Measurements from ENCODE around the gene TEX26. TPM values are rescaled to one million over a fixed set of nuclear protein-coding genes. Genes with fewer than 3 reads are reported as not detected.

TEX26 gene
- polyA plus RNA-seq, 1 of the 3 experiments (the other 2 are of a cell fraction): not detected

DNA sequence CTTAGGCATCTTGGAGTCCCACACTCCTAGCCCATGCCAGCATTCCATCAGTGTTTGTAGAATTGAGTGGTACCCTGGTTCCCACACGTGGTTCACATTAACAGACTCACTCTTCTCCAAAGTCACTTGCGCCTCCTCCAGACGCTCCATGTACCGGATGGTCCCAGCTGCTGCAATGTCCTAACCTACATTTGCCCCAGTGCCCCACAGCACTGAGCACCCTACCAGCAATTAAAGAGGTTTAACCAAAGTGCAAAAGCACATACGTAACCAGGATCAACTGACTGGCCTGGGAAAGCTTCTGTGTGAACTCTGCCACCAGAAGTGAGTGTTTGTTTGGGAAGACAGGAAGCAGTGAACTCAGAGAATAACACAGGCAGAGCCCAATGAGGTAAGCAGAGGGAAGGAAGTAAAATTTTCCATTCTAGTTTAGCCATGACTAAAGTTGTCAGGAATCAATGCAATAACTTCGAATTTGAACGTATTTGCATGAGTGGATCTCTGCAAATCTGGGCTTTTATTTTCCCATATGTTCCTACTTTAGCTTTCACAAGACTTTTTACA, 33.7 kb upstream of the TEX26 start:
- H4K20me1 ChIP-seq (ENCODE audit: insufficient read depth): no peaks in the 10 kb centered on the region
- H3F3A ChIP-seq (replicated peaks; ENCODE audit: insufficient read depth): peaks cover 6% of the 10 kb centered on the region
- ChIA-PET POLR2A (no interaction called here), CTCF (interaction anchor here (0.6 kb wide), 1 partner anchor 15 kb away, joined by 3 read pairs; no protein-coding TSS in a partner anchor)
- H3K4me1 ChIP-seq (ENCODE audit: control insufficient read depth in 1 of 2, insufficient read depth in 2 of 2, low read depth in 1 of 2, low read length in 1 of 2): peaks cover 0 to 26% of the 10 kb centered on the region in 2 experiments; a peak in 3 of 4 replicates
- H3K4me2 ChIP-seq: peak overlapping the region; percentile 41; the same call in 1 of the 2 replicates
- no peaks in the 10 kb centered on the region for H3K27me3 ChIP-seq (ENCODE audit: insufficient read depth)
- no peak overlapping the region for H3K4me3 ChIP-seq (ENCODE audit: low read depth in 2 of 2, low read length in 1 of 2)
- H3K27ac ChIP-seq (ENCODE audit: low read depth in 2 of 2, low read length in 1 of 2): peak overlapping the region in 1 of 2 experiments; percentile 93; a peak in 2 of 4 replicates
- peak overlapping the region; percentile 52; the same call in 1 of the 2 replicates for H3K9ac ChIP-seq
- 73% methylated on average over 7 of the region's 7 CpGs for WGBS (ENCODE audit: low lambda C conversion rate)
- peak overlapping the region; percentile 37; the same call in 1 of the 2 replicates for H2AFZ ChIP-seq (ENCODE audit: low read depth)
- no peaks in the 10 kb centered on the region for H3K36me3 ChIP-seq (replicated peaks in 1 of 2; ENCODE audit: control insufficient read depth in 1 of 2, insufficient read depth in 2 of 2, low read length in 1 of 2)
- H3K9me2 ChIP-seq: no peaks in the 10 kb centered on the region
- no peak for TF ChIP-seq USF2 (IDR thresholded peaks at IDR 0.05; ENCODE audit: borderline replicate concordance, low read depth, low read length)
- TF ChIP-seq MXI1 (IDR thresholded peaks at IDR 0.05; ENCODE audit: low read depth, low read length): no peak
- peak; percentile 43; the same call in 1 of the 2 replicates for TF ChIP-seq TCF12 (IDR thresholded peaks at IDR 0.05)
- TF ChIP-seq RXRA (IDR thresholded peaks at IDR 0.05; ENCODE audit: borderline replicate concordance, low read depth): peak; percentile 31; the same call in 1 of the 2 replicates
- TF ChIP-seq MAX (IDR thresholded peaks at IDR 0.05; ENCODE audit: low read depth): no peak
- TF ChIP-seq, protein P1, sequence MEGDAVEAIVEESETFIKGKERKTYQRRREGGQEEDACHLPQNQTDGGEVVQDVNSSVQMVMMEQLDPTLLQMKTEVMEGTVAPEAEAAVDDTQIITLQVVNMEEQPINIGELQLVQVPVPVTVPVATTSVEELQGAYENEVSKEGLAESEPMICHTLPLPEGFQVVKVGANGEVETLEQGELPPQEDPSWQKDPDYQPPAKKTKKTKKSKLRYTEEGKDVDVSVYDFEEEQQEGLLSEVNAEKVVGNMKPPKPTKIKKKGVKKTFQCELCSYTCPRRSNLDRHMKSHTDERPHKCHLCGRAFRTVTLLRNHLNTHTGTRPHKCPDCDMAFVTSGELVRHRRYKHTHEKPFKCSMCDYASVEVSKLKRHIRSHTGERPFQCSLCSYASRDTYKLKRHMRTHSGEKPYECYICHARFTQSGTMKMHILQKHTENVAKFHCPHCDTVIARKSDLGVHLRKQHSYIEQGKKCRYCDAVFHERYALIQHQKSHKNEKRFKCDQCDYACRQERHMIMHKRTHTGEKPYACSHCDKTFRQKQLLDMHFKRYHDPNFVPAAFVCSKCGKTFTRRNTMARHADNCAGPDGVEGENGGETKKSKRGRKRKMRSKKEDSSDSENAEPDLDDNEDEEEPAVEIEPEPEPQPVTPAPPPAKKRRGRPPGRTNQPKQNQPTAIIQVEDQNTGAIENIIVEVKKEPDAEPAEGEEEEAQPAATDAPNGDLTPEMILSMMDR (IDR thresholded peaks at IDR 0.05): peak; percentile 22
- TF ChIP-seq RFX5 (IDR thresholded peaks at IDR 0.05; ENCODE audit: low read length): no peak
- TF ChIP-seq SMC3 (IDR thresholded peaks at IDR 0.05; ENCODE audit: low read depth, low read length): no peak
- no peak for DNase-seq
- H3K9me3 ChIP-seq: no peaks in the 10 kb centered on the region
- H3K79me2 ChIP-seq (ENCODE audit: insufficient read depth): no peaks in the 10 kb centered on the region

GRCh38 chr13:30900436-30900835, 32.0 kb upstream of the TEX26 start:
- no peaks in the 10 kb centered on the region for H3K79me2 ChIP-seq (ENCODE audit: insufficient read depth)
- 76% methylated on average over 4 of the region's 4 CpGs for WGBS (ENCODE audit: low lambda C conversion rate)
- no peaks in the 10 kb centered on the region for H3K9me3 ChIP-seq
- ChIA-PET POLR2A (no interaction called here), CTCF (interaction anchor here (0.6 to 1.3 kb wide), 2 partner anchors 13 to 23 kb away, joined by 3 read pairs; no protein-coding TSS in a partner anchor)
- H3K27ac ChIP-seq (ENCODE audit: low read depth in 2 of 2, low read length in 1 of 2): peak overlapping the region in 1 of 2 experiments; percentile 93; a peak in 1 of 4 replicates
- H3K9ac ChIP-seq: no peak overlapping the region
- no peaks in the 10 kb centered on the region for H3K36me3 ChIP-seq (replicated peaks in 1 of 2; ENCODE audit: control insufficient read depth in 1 of 2, insufficient read depth in 2 of 2, low read length in 1 of 2)
- H3K9me2 ChIP-seq: no peaks in the 10 kb centered on the region
- H3K4me1 ChIP-seq (ENCODE audit: control insufficient read depth in 1 of 2, insufficient read depth in 2 of 2, low read depth in 1 of 2, low read length in 1 of 2): peaks cover 0 to 23% of the 10 kb centered on the region in 2 experiments; a peak in 3 of 4 replicates
- no peak overlapping the region for H3K4me2 ChIP-seq
- no peak overlapping the region for H3K4me3 ChIP-seq (ENCODE audit: low read depth in 2 of 2, low read length in 1 of 2)
- H3K27me3 ChIP-seq (ENCODE audit: insufficient read depth): no peaks in the 10 kb centered on the region
- no peak for DNase-seq
- H2AFZ ChIP-seq (ENCODE audit: low read depth): no peak overlapping the region
- TF ChIP-seq RAD21 (IDR thresholded peaks at IDR 0.05; ENCODE audit: low read length) (no peak), PBX3 (IDR thresholded peaks at IDR 0.05) (no peak), SIN3A (IDR thresholded peaks at IDR 0.05; ENCODE audit: borderline replicate concordance, low read depth, low read length) (no peak), FOXM1 (IDR thresholded peaks at IDR 0.05; ENCODE audit: low read depth) (no peak), TAF1 (IDR thresholded peaks at IDR 0.05; ENCODE audit: borderline replicate concordance, low read depth, low read length) (no peak), ELF1 (IDR thresholded peaks at IDR 0.05) (no peak), SMC3 (IDR thresholded peaks at IDR 0.05; ENCODE audit: low read depth, low read length) (no peak), JUND (IDR thresholded peaks at IDR 0.05) (no peak)
- H3F3A ChIP-seq (replicated peaks; ENCODE audit: insufficient read depth): peaks cover 6% of the 10 kb centered on the region
- H4K20me1 ChIP-seq (ENCODE audit: insufficient read depth): no peaks in the 10 kb centered on the region

All from SK-N-SH (cell line).